ENCODE measurements around the gene BTBD9. TPM values are rescaled to one million over a fixed set of nuclear protein-coding genes. Genes with fewer than 3 reads are reported as not detected.

Gene BTBD9
- polyA plus RNA-seq, 2 of the 4 experiments (the other 2 are of a cell fraction): 2.3 to 4.6 TPM

GRCh38 chr6:38603496-38603895 is 36.2 kb downstream of the BTBD9 start:
- POLR2A ChIA-PET: no interaction called here
- no peak for DNase-seq (ENCODE audit: low read depth in 1 of 2, low spot score in 1 of 2)
- TF ChIP-seq EHMT2 (IDR thresholded peaks at IDR 0.05; ENCODE audit: low read depth) (no peak), NFE2L2 (conservative IDR thresholded peaks at IDR 0.05; ENCODE audit: low read length) (no peak), NR3C1 (IDR thresholded peaks at IDR 0.05) (no peak), RCOR1 (IDR thresholded peaks at IDR 0.05; ENCODE audit: low read depth, low read length) (no peak), TP53 (CRISPR knock-in tag; IDR thresholded peaks at IDR 0.05) (no peak), FOXS1 (CRISPR knock-in tag; IDR thresholded peaks at IDR 0.05) (no peak), CBX2 (IDR thresholded peaks at IDR 0.05; ENCODE audit: borderline replicate concordance, low read depth) (no peak), GATA3 (IDR thresholded peaks at IDR 0.05; ENCODE audit: borderline replicate concordance) (no peak), POLR2A (IDR thresholded peaks at IDR 0.05; ENCODE audit: low read length) (no peak), MAFK (IDR thresholded peaks at IDR 0.05; ENCODE audit: partially characterized antibody) (no peak), HOXB13 (CRISPR knock-in tag; IDR thresholded peaks at IDR 0.05; ENCODE audit: low read depth) (no peak), ELK1 (IDR thresholded peaks at IDR 0.05; ENCODE audit: low read depth, low read length) (no peak), PBX3 (IDR thresholded peaks at IDR 0.05) (no peak), MAX (IDR thresholded peaks at IDR 0.05) (no peak)
- no peaks in the 10 kb centered on the region for H3K4me1 ChIP-seq
- no peak overlapping the region for H3K4me2 ChIP-seq
- 69% methylated on average over 2 of the region's 2 CpGs for WGBS (ENCODE audit: missing lambda C conversion rate)
- no peak for FAIRE-seq
- ATAC-seq: no peak
- H3K27ac ChIP-seq: no peak overlapping the region
- H3K4me3 ChIP-seq: no peak overlapping the region
- no peaks in the 10 kb centered on the region for H3K9me3 ChIP-seq
- CTCF ChIA-PET: no interaction called here

GRCh38 chr6:38599966-38600550 is 39.7 kb downstream of the BTBD9 start:
- TF ChIP-seq REST (IDR thresholded peaks at IDR 0.05): no peak
- TF ChIP-seq E2F6 (IDR thresholded peaks at IDR 0.05; ENCODE audit: borderline replicate concordance, low read depth): no peak
- TF ChIP-seq BCL3 (IDR thresholded peaks at IDR 0.05): no peak
- no peak for TF ChIP-seq EP300 (IDR thresholded peaks at IDR 0.05)
- TF ChIP-seq HDAC2 (IDR thresholded peaks at IDR 0.05): no peak
- no peak for TF ChIP-seq HOXA7 (CRISPR knock-in tag; IDR thresholded peaks at IDR 0.05)
- TF ChIP-seq KDM1A (IDR thresholded peaks at IDR 0.05; ENCODE audit: low read depth): no peak
- TF ChIP-seq HOXB13 (CRISPR knock-in tag; IDR thresholded peaks at IDR 0.05; ENCODE audit: low read depth): no peak
- TF ChIP-seq CHD2 (IDR thresholded peaks at IDR 0.05; ENCODE audit: low read length, partially characterized antibody): no peak
- TF ChIP-seq JUN (IDR thresholded peaks at IDR 0.05): no peak
- no peak for TF ChIP-seq RAD21 (conservative IDR thresholded peaks at IDR 0.05 in 1 of 2, IDR thresholded peaks at IDR 0.05 in 1 of 2)
- TF ChIP-seq KDM5A (IDR thresholded peaks at IDR 0.05): no peak
- no peak for ATAC-seq
- ChIA-PET POLR2A (interaction anchor here (0.6 kb wide), 1 partner anchor 9 kb away, joined by 3 read pairs; no protein-coding TSS in a partner anchor), CTCF (no interaction called here)
- Histone ChIP-seq H3K4me2 (no peak overlapping the region), H3K27ac (no peak overlapping the region), H3K4me3 (no peak overlapping the region), H3K4me1 (no peaks in the 10 kb centered on the region), H3K9me3 (no peaks in the 10 kb centered on the region)
- 90% methylated on average over 4 of the region's 4 CpGs for WGBS (ENCODE audit: missing lambda C conversion rate)
- DNase-seq (ENCODE audit: low read depth in 1 of 2, low spot score in 1 of 2): no peak
- FAIRE-seq: no peak

All from A549 (cell line).